Measurements from ENCODE around the gene PDCD4. TPM values are rescaled to one million over a fixed set of nuclear protein-coding genes. Genes with fewer than 3 reads are reported as not detected.

PDCD4 gene
- total RNA-seq, 1 experiment from 2014 or later: 63.0 TPM

GRCh38 chr10:110845192-110845755 lies 26.5 kb upstream of the PDCD4 start (continued):
- TF ChIP-seq, protein P1, sequence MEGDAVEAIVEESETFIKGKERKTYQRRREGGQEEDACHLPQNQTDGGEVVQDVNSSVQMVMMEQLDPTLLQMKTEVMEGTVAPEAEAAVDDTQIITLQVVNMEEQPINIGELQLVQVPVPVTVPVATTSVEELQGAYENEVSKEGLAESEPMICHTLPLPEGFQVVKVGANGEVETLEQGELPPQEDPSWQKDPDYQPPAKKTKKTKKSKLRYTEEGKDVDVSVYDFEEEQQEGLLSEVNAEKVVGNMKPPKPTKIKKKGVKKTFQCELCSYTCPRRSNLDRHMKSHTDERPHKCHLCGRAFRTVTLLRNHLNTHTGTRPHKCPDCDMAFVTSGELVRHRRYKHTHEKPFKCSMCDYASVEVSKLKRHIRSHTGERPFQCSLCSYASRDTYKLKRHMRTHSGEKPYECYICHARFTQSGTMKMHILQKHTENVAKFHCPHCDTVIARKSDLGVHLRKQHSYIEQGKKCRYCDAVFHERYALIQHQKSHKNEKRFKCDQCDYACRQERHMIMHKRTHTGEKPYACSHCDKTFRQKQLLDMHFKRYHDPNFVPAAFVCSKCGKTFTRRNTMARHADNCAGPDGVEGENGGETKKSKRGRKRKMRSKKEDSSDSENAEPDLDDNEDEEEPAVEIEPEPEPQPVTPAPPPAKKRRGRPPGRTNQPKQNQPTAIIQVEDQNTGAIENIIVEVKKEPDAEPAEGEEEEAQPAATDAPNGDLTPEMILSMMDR (IDR thresholded peaks at IDR 0.05 in 2 of 3, conservative IDR thresholded peaks at IDR 0.05 in 1 of 3; ENCODE audit: borderline replicate concordance in 1 of 3, insufficient read depth in 1 of 3, low read depth in 2 of 3, low read length in 2 of 3): no peak

DNA sequence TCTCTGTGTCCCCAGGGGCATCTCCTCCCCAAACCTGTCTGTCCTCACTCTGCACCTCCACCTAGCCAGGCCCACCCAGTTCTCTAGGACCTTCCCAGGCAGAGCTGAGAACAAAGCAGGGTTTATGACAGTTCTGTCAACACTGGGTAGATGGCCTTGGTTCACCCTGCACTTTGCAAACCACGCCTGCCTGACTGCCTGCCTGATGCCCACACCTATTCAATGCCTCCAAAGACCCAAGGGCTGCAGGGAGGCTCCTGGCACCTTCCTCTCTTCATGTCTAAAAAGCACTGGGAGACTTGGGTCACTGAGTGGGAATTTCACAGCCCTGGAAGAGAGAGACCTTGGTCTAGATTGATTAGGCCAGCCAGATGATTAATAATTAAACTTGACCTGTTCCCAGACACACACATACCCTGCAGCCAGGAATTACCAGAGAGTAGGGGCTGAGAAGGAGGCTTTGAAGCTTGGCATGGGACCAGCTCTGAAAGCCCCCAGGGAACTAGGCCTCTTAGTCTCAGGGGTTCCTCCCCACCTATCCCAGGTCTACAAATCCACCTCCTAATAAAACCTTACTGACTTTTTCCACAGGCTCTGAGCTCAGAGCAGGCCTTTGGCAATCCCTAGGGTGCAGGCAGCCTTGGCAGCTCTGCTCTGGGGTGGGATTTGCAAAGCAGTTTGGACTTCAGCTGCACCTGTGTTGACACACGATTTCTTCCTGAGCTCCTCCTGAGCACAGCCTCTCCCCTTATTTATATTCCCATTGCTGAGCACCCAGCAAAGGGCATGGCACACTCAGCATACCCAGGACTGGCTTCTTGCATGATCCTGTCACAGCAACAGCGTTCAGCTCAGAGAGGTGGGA lies 25.7 kb upstream of the PDCD4 start:
- DNase-seq (ENCODE audit: low read depth, low spot score) (no peak), ATAC-seq (peak; percentile 28; the same call in 1 of the 2 replicates)
- ChIA-PET POLR2A (interaction anchor here (0.5 to 0.7 kb wide), 2 partner anchors 33 to 45 kb away, joined by 4 read pairs; no protein-coding TSS in a partner anchor), RAD21 (ENCODE audit: low non-redundant PET in 1 of 2, low total read pairs in 2 of 2, uncharacterized antibody in 2 of 2, unreplicated experiment in 2 of 2) (no interaction called here), CTCF (no interaction called here)
- no TSS peak for BruUV-seq (replicated peaks)
- no peak overlapping the region for H2AFZ ChIP-seq (ENCODE audit: low read depth, low read length, poor library complexity, severe bottlenecking)
- no peaks in the 10 kb centered on the region for H3K36me3 ChIP-seq (ENCODE audit: control insufficient read depth in 1 of 2, insufficient read depth in 2 of 2, low read length in 2 of 2)
- no peaks in the 10 kb centered on the region for H3K9me3 ChIP-seq (ENCODE audit: control insufficient read depth in 1 of 2, insufficient read depth in 1 of 2, low read depth in 1 of 2, low read length in 2 of 2)
- H3K9me2 ChIP-seq (ENCODE audit: insufficient read depth): no peaks in the 10 kb centered on the region
- no peak overlapping the region for H3K4me3 ChIP-seq (replicated peaks in 1 of 2; ENCODE audit: low read depth in 1 of 2, low read length in 2 of 2)
- H3K79me2 ChIP-seq (ENCODE audit: insufficient read depth, low read length): no peaks in the 10 kb centered on the region
- no peaks in the 10 kb centered on the region for H3K27me3 ChIP-seq (ENCODE audit: insufficient read depth, low read length)
- TF ChIP-seq, protein P2, sequence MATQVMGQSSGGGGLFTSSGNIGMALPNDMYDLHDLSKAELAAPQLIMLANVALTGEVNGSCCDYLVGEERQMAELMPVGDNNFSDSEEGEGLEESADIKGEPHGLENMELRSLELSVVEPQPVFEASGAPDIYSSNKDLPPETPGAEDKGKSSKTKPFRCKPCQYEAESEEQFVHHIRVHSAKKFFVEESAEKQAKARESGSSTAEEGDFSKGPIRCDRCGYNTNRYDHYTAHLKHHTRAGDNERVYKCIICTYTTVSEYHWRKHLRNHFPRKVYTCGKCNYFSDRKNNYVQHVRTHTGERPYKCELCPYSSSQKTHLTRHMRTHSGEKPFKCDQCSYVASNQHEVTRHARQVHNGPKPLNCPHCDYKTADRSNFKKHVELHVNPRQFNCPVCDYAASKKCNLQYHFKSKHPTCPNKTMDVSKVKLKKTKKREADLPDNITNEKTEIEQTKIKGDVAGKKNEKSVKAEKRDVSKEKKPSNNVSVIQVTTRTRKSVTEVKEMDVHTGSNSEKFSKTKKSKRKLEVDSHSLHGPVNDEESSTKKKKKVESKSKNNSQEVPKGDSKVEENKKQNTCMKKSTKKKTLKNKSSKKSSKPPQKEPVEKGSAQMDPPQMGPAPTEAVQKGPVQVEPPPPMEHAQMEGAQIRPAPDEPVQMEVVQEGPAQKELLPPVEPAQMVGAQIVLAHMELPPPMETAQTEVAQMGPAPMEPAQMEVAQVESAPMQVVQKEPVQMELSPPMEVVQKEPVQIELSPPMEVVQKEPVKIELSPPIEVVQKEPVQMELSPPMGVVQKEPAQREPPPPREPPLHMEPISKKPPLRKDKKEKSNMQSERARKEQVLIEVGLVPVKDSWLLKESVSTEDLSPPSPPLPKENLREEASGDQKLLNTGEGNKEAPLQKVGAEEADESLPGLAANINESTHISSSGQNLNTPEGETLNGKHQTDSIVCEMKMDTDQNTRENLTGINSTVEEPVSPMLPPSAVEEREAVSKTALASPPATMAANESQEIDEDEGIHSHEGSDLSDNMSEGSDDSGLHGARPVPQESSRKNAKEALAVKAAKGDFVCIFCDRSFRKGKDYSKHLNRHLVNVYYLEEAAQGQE (IDR thresholded peaks at IDR 0.05; ENCODE audit: low read depth): no peak
- TF ChIP-seq JUND (IDR thresholded peaks at IDR 0.05) (no peak), SP1 (IDR thresholded peaks at IDR 0.05; ENCODE audit: low read depth) (no peak), ZNF274 (IDR thresholded peaks at IDR 0.05; ENCODE audit: low read depth, low read length) (no peak), RAD21 (IDR thresholded peaks at IDR 0.05; ENCODE audit: low read depth) (no peak), CBX3 (IDR thresholded peaks at IDR 0.05; ENCODE audit: low read depth) (no peak), SRF (IDR thresholded peaks at IDR 0.05; ENCODE audit: low read depth) (no peak), EZH2 (IDR thresholded peaks at IDR 0.05) (no peak)
- TF ChIP-seq, protein P3, sequence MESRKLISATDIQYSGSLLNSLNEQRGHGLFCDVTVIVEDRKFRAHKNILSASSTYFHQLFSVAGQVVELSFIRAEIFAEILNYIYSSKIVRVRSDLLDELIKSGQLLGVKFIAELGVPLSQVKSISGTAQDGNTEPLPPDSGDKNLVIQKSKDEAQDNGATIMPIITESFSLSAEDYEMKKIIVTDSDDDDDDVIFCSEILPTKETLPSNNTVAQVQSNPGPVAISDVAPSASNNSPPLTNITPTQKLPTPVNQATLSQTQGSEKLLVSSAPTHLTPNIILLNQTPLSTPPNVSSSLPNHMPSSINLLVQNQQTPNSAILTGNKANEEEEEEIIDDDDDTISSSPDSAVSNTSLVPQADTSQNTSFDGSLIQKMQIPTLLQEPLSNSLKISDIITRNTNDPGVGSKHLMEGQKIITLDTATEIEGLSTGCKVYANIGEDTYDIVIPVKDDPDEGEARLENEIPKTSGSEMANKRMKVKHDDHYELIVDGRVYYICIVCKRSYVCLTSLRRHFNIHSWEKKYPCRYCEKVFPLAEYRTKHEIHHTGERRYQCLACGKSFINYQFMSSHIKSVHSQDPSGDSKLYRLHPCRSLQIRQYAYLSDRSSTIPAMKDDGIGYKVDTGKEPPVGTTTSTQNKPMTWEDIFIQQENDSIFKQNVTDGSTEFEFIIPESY (IDR thresholded peaks at IDR 0.05; ENCODE audit: extremely low read depth, insufficient replicate concordance, low read length): no peak
- TF ChIP-seq, protein P4, sequence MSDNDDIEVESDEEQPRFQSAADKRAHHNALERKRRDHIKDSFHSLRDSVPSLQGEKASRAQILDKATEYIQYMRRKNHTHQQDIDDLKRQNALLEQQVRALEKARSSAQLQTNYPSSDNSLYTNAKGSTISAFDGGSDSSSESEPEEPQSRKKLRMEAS (IDR thresholded peaks at IDR 0.05): no peak
- H3K4me1 ChIP-seq (ENCODE audit: control insufficient read depth in 1 of 2, insufficient read depth in 2 of 2, low read length in 2 of 2): no peaks in the 10 kb centered on the region; a peak in 1 of 4 replicates
- no peak overlapping the region for H3K27ac ChIP-seq (ENCODE audit: low read depth, low read length)
- no peak overlapping the region for H3K9ac ChIP-seq (ENCODE audit: low read length)
- H4K20me1 ChIP-seq (ENCODE audit: insufficient read depth): no peaks in the 10 kb centered on the region
- intact Hi-C loops (cut with micrococcal nuclease): no loop called here
- no peak overlapping the region for H3K4me2 ChIP-seq (ENCODE audit: low read length)

Data from HCT116 (cell line).